ENCODE data around the gene PDXK. TPM values are rescaled to one million over a fixed set of nuclear protein-coding genes. Genes with fewer than 3 reads are reported as not detected.

Gene PDXK
- total RNA-seq, 2 donors from 2014 or later, result 90.9 to 105 TPM

GRCh38 chr21:43743947-43744346, 25.0 kb downstream of the PDXK start:
- no peak overlapping the region for H3K27ac Mint-ChIP-seq
- peaks cover 28% of the 10 kb centered on the region for H3K36me3 Mint-ChIP-seq (ENCODE audit: low read depth)
- H3K9me3 Mint-ChIP-seq, result no peaks in the 10 kb centered on the region
- no peaks in the 10 kb centered on the region for H3K27me3 Mint-ChIP-seq (ENCODE audit: insufficient read depth)
- no peak overlapping the region for H3K4me3 ChIP-seq (ENCODE audit: low read length)
- no peaks in the 10 kb centered on the region for H3K9me3 ChIP-seq (ENCODE audit: control insufficient read depth, low read length)
- no peak overlapping the region for H3K27ac ChIP-seq (ENCODE audit: low read depth, low read length)
- no peaks in the 10 kb centered on the region for H3K4me1 ChIP-seq (ENCODE audit: control insufficient read depth, insufficient read depth, low read length)
- DNase-seq, result no peak
- H3K27me3 ChIP-seq (ENCODE audit: control insufficient read depth, insufficient read depth, low read length, poor library complexity, severe bottlenecking), result no peaks in the 10 kb centered on the region
- peaks cover 19% of the 10 kb centered on the region for H3K36me3 ChIP-seq (ENCODE audit: control insufficient read depth, insufficient read depth, low read length)
- no peak overlapping the region for H3K9ac ChIP-seq (ENCODE audit: extremely low read depth, low read length, poor library complexity, severe bottlenecking)
- TF ChIP-seq, protein P1, sequence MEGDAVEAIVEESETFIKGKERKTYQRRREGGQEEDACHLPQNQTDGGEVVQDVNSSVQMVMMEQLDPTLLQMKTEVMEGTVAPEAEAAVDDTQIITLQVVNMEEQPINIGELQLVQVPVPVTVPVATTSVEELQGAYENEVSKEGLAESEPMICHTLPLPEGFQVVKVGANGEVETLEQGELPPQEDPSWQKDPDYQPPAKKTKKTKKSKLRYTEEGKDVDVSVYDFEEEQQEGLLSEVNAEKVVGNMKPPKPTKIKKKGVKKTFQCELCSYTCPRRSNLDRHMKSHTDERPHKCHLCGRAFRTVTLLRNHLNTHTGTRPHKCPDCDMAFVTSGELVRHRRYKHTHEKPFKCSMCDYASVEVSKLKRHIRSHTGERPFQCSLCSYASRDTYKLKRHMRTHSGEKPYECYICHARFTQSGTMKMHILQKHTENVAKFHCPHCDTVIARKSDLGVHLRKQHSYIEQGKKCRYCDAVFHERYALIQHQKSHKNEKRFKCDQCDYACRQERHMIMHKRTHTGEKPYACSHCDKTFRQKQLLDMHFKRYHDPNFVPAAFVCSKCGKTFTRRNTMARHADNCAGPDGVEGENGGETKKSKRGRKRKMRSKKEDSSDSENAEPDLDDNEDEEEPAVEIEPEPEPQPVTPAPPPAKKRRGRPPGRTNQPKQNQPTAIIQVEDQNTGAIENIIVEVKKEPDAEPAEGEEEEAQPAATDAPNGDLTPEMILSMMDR (conservative IDR thresholded peaks at IDR 0.05), result no peak
- H3K4me1 Mint-ChIP-seq, result peaks cover 5% of the 10 kb centered on the region
- H3K4me3 Mint-ChIP-seq, result no peak overlapping the region
- WGBS, 2 experiments (ENCODE audit: insufficient coverage in 1 of 2, insufficient read length in 1 of 2), result 92 to 94% methylated on average over 6 to 8 of the region's 8 CpGs

DNA sequence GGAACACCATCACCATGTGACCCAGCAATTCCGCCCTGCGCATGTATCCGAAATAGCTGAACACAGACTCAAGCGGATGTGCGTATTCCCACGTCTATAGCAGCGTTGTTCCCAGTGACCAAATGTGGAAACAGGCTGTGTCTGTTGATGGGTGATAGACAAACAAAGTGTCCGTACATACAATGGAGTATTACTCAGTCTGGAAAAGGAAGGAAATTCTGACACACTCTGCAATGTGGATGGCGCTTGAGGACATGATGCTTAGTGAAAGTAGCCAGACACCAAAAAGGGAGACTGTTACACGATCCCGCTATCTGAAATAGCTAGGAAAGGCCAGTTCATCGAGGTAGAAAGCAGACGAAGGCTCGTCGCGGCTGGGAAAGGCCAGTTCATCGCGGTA, 25.8 kb downstream of the PDXK start:
- Histone ChIP-seq H3K9me3 (ENCODE audit: control insufficient read depth, low read length) (no peaks in the 10 kb centered on the region), H3K27me3 (ENCODE audit: control insufficient read depth, insufficient read depth, low read length, poor library complexity, severe bottlenecking) (no peaks in the 10 kb centered on the region), H3K27ac (ENCODE audit: low read depth, low read length) (no peak overlapping the region), H3K4me1 (ENCODE audit: control insufficient read depth, insufficient read depth, low read length) (no peaks in the 10 kb centered on the region), H3K9ac (ENCODE audit: extremely low read depth, low read length, poor library complexity, severe bottlenecking) (no peak overlapping the region), H3K36me3 (ENCODE audit: control insufficient read depth, insufficient read depth, low read length) (peaks cover 19% of the 10 kb centered on the region), H3K4me3 (ENCODE audit: low read length) (no peak overlapping the region)
- Mint-ChIP-seq H3K36me3 (ENCODE audit: low read depth) (peaks cover 28% of the 10 kb centered on the region), H3K9me3 (no peaks in the 10 kb centered on the region), H3K27me3 (ENCODE audit: insufficient read depth) (no peaks in the 10 kb centered on the region), H3K4me1 (peaks cover 5% of the 10 kb centered on the region), H3K27ac (no peak overlapping the region), H3K4me3 (no peak overlapping the region)
- 95% methylated on average over 18 of the region's 18 CpGs for WGBS, 2 experiments (ENCODE audit: insufficient coverage in 1 of 2, insufficient read length in 1 of 2)
- TF ChIP-seq, protein P1 (conservative IDR thresholded peaks at IDR 0.05), result no peak
- no peak for DNase-seq

GRCh38 chr21:43745772-43746517, 27.0 kb downstream of the PDXK start:
- H3K4me3 Mint-ChIP-seq, result no peak overlapping the region
- Histone ChIP-seq H3K9me3 (ENCODE audit: control insufficient read depth, low read length) (no peaks in the 10 kb centered on the region), H3K9ac (ENCODE audit: extremely low read depth, low read length, poor library complexity, severe bottlenecking) (no peak overlapping the region), H3K27ac (ENCODE audit: low read depth, low read length) (no peak overlapping the region), H3K36me3 (ENCODE audit: control insufficient read depth, insufficient read depth, low read length) (peaks cover 26% of the 10 kb centered on the region), H3K4me3 (ENCODE audit: low read length) (no peak overlapping the region), H3K27me3 (ENCODE audit: control insufficient read depth, insufficient read depth, low read length, poor library complexity, severe bottlenecking) (no peaks in the 10 kb centered on the region), H3K4me1 (ENCODE audit: control insufficient read depth, insufficient read depth, low read length) (no peaks in the 10 kb centered on the region)
- DNase-seq, result no peak
- H3K9me3 Mint-ChIP-seq, result no peaks in the 10 kb centered on the region
- peak overlapping the region; percentile 33 for H3K27ac Mint-ChIP-seq
- peaks cover 38% of the 10 kb centered on the region for H3K36me3 Mint-ChIP-seq (ENCODE audit: low read depth)
- 95 to 99% methylated on average over 16 of the region's 16 CpGs for WGBS, 2 experiments (ENCODE audit: insufficient coverage in 1 of 2, insufficient read length in 1 of 2)
- TF ChIP-seq, protein P1 (conservative IDR thresholded peaks at IDR 0.05), result no peak
- H3K27me3 Mint-ChIP-seq (ENCODE audit: insufficient read depth), result no peaks in the 10 kb centered on the region
- no peaks in the 10 kb centered on the region for H3K4me1 Mint-ChIP-seq

All from endodermal cell (in vitro differentiated cells).